ENCODE data around the gene GMDS. TPM values are rescaled to one million over a fixed set of nuclear protein-coding genes. Genes with fewer than 3 reads are reported as not detected.

GMDS gene
- total and polyA plus RNA-seq, 2 experiments from 2014 or later: 3.0 to 12.6 TPM

DNA sequence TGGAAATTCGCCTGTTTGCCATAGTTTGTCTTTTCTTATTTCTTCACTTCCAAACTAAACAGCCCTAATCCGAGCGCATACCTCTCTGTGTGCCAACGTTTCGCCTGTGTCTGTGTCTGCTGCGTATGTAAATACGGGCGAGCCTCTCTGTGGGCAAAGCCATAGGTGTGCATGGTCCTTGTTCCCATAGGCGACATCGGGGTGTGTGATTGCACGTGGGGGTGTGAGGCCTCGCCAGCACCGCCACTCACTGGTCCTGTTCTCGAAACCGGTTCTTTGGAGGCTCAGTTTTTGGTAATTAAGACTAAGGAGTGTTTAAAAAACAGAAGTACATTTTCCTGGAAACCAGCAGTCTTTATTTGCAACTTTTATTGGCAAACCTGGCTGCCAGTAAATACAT is 641.7 kb downstream of the GMDS start:
- in situ Hi-C loops (cut with MboI): loop anchor here (10.0 kb wide), 1 partner anchor 501 kb away; no protein-coding TSS in a partner anchor
- WGBS, 2 experiments (ENCODE audit: low coverage in 1 of 2, low lambda C conversion rate in 2 of 2, missing lambda C conversion rate in 2 of 2): 85 to 88% methylated on average over 15 of the region's 15 CpGs
- Histone ChIP-seq H3K9me3 (ENCODE audit: low read depth) (no peaks in the 10 kb centered on the region), H3K36me3 (ENCODE audit: low read depth) (no peaks in the 10 kb centered on the region), H3K4me3 (no peak overlapping the region), H3K4me1 (ENCODE audit: insufficient read depth) (no peaks in the 10 kb centered on the region), H3K27ac (no peak overlapping the region), H3K79me2 (ENCODE audit: insufficient read depth) (no peaks in the 10 kb centered on the region), H3F3A (ENCODE audit: insufficient read depth) (no peaks in the 10 kb centered on the region), H2AFZ (peak overlapping the region; percentile 70; the same call in 1 of the 2 replicates), H3K27me3 (replicated peaks; ENCODE audit: insufficient read depth) (peaks cover 61% of the 10 kb centered on the region), H3K9me2 (ENCODE audit: insufficient read depth) (no peaks in the 10 kb centered on the region), H4K20me1 (ENCODE audit: insufficient read depth) (no peaks in the 10 kb centered on the region), H3K9ac (no peak overlapping the region), H3K4me2 (ENCODE audit: unreplicated experiment) (peak overlapping the region; percentile 71)
- TF ChIP-seq EZH2 (IDR thresholded peaks at IDR 0.05; ENCODE audit: insufficient read depth, poor library complexity, severe bottlenecking) (no peak), EZH2phosphoT487 (IDR thresholded peaks at IDR 0.05; ENCODE audit: insufficient read depth, low read depth) (no peak)
- no peak for DNase-seq

DNA sequence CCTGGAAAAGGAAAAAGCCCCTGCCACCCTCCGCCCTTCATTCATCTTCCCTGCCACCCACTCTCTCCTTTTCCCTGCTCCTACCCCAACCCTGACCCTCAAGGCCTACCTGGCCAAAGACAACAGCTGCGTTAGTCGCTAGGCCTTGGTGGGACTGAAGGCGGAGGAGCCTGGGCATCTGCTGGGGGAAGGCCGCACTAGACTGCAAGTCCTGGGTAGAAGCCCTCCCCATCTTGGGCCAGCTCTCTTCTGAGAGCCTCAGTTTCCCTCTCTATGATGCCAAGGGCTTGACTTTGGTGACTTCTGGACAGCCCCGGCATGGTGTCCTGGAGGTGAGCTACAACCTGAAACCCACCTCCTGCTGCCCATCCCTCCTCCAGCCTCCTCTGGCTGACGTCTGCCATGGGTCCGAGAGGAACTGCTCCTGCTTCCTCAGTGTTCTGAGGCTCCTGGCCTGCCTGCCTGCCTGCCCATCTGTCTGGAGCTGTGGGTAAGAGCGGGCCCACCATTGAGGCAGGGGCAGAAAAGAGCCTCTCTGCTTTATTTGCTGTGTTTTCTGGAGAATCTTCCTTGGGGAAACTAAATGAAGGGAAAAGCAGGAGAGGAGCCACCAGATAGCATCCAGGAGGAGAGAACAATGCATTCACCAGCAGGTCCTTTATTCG is 643.2 kb downstream of the GMDS start:
- in situ Hi-C loops (cut with MboI): loop anchor here (10.0 kb wide), 1 partner anchor 503 kb away; no protein-coding TSS in a partner anchor
- no peaks in the 10 kb centered on the region for H3F3A ChIP-seq (ENCODE audit: insufficient read depth)
- no peaks in the 10 kb centered on the region for H3K79me2 ChIP-seq (ENCODE audit: insufficient read depth)
- 89 to 91% methylated on average over 10 of the region's 10 CpGs for WGBS, 2 experiments (ENCODE audit: low coverage in 1 of 2, low lambda C conversion rate in 2 of 2, missing lambda C conversion rate in 2 of 2)
- no peak overlapping the region for H3K4me2 ChIP-seq (ENCODE audit: unreplicated experiment)
- no peak overlapping the region for H3K27ac ChIP-seq
- no peaks in the 10 kb centered on the region for H3K9me2 ChIP-seq (ENCODE audit: insufficient read depth)
- H3K4me3 ChIP-seq: no peak overlapping the region
- DNase-seq: no peak
- TF ChIP-seq EZH2phosphoT487 (IDR thresholded peaks at IDR 0.05; ENCODE audit: insufficient read depth, low read depth): no peak
- no peak for TF ChIP-seq EZH2 (IDR thresholded peaks at IDR 0.05; ENCODE audit: insufficient read depth, poor library complexity, severe bottlenecking)
- no peak overlapping the region for H2AFZ ChIP-seq
- H3K9me3 ChIP-seq (ENCODE audit: low read depth): no peaks in the 10 kb centered on the region
- H3K36me3 ChIP-seq (ENCODE audit: low read depth): no peaks in the 10 kb centered on the region
- H3K4me1 ChIP-seq (ENCODE audit: insufficient read depth): peaks cover 3% of the 10 kb centered on the region; the same call in 1 of the 2 replicates
- H4K20me1 ChIP-seq (ENCODE audit: insufficient read depth): no peaks in the 10 kb centered on the region
- peaks cover 46% of the 10 kb centered on the region for H3K27me3 ChIP-seq (replicated peaks; ENCODE audit: insufficient read depth)
- H3K9ac ChIP-seq: no peak overlapping the region

DNA sequence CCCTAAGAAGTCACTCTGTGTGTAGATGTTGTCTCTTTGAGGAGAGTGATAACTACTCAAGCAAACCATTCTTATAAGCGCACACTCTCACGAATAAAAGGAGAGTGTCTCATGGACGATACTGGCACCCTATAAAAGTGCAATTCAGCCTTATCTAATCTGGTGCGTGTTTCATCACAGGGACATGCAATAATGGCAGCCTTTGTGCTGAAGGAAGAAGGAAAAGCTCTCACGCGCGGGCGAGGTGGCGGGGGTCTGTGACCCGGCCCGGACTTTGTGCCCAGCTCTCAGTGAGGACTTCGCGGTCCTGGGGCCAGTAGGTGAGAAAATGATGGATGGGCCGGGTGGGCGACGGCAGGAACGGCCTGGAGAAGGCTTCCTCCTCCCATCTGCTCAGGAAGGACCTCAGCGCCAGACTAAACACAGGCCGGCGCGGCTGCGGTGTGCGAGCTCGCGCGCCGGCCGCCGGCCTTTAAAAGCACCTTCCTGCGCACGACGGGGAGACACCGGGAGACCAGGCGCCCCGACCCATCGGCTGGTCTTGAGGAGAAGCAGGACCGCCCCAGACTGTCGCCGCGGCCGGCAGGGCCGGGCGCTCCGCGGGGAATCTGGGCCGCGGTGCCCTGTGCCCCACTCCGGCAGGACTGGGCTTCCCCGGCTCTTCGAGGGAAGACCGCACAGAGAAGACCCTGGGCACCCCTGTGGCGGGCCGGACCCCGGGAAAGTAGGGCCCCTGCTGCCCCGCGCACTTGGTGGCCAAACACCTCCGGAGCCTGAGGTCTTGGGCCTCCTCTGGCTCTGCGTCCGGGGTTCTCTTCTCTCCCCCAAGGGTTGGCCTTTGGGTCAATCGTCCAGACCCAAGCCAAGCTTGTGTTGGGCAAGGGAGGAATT is 644.0 kb downstream of the GMDS start:
- DNase-seq: no peak
- no peaks in the 10 kb centered on the region for H3K9me3 ChIP-seq (ENCODE audit: low read depth)
- H3K4me1 ChIP-seq (ENCODE audit: insufficient read depth): peaks cover 3% of the 10 kb centered on the region; the same call in 1 of the 2 replicates
- peaks cover 38% of the 10 kb centered on the region for H3K27me3 ChIP-seq (replicated peaks; ENCODE audit: insufficient read depth)
- H3K4me3 ChIP-seq: no peak overlapping the region
- no peaks in the 10 kb centered on the region for H4K20me1 ChIP-seq (ENCODE audit: insufficient read depth)
- no peak overlapping the region for H2AFZ ChIP-seq
- in situ Hi-C loops (cut with MboI): loop anchor here (10.0 kb wide), 1 partner anchor 503 kb away; no protein-coding TSS in a partner anchor
- TF ChIP-seq EZH2phosphoT487 (IDR thresholded peaks at IDR 0.05; ENCODE audit: insufficient read depth, low read depth) (no peak), EZH2 (IDR thresholded peaks at IDR 0.05; ENCODE audit: insufficient read depth, poor library complexity, severe bottlenecking) (no peak)
- H3K27ac ChIP-seq: no peak overlapping the region
- no peaks in the 10 kb centered on the region for H3K9me2 ChIP-seq (ENCODE audit: insufficient read depth)
- H3F3A ChIP-seq (ENCODE audit: insufficient read depth): no peaks in the 10 kb centered on the region
- WGBS, 2 experiments (ENCODE audit: low coverage in 1 of 2, low lambda C conversion rate in 2 of 2, missing lambda C conversion rate in 2 of 2): 45 to 46% methylated on average over 39 to 40 of the region's 60 CpGs
- H3K9ac ChIP-seq: no peak overlapping the region
- H3K4me2 ChIP-seq (ENCODE audit: unreplicated experiment): no peak overlapping the region
- no peaks in the 10 kb centered on the region for H3K79me2 ChIP-seq (ENCODE audit: insufficient read depth)
- no peaks in the 10 kb centered on the region for H3K36me3 ChIP-seq (ENCODE audit: low read depth)

DNA sequence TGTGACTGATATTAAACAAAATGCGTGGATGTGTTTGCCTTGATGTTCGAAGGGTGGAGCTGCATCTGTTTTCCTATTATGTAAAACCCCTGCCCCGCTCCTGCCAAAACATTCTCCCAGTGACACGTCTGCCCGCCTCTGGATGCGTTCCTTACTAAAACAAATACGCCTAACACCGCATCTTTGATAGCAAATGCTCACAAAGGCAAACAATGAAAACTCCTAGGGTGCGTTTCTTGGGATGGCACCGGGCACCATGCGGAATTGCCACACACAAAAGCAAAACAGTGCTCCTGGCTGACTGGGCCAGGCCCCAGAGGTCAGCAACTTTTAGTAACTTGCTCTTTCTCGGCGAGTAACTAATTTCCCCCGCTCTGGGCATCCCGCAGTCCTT is 644.6 kb downstream of the GMDS start:
- WGBS, 2 experiments (ENCODE audit: low coverage in 1 of 2, low lambda C conversion rate in 2 of 2, missing lambda C conversion rate in 2 of 2): 68 to 69% methylated on average over 15 of the region's 15 CpGs
- no peaks in the 10 kb centered on the region for H3K9me3 ChIP-seq (ENCODE audit: low read depth)
- H3K4me2 ChIP-seq (ENCODE audit: unreplicated experiment): no peak overlapping the region
- no peaks in the 10 kb centered on the region for H3K36me3 ChIP-seq (ENCODE audit: low read depth)
- TF ChIP-seq EZH2phosphoT487 (IDR thresholded peaks at IDR 0.05; ENCODE audit: insufficient read depth, low read depth): no peak
- TF ChIP-seq EZH2 (IDR thresholded peaks at IDR 0.05; ENCODE audit: insufficient read depth, poor library complexity, severe bottlenecking): no peak
- H3F3A ChIP-seq (ENCODE audit: insufficient read depth): no peaks in the 10 kb centered on the region
- DNase-seq: no peak
- in situ Hi-C loops (cut with MboI): loop anchor here (10.0 kb wide), 1 partner anchor 504 kb away; no protein-coding TSS in a partner anchor
- H3K27me3 ChIP-seq (replicated peaks; ENCODE audit: insufficient read depth): peaks cover 31% of the 10 kb centered on the region
- no peaks in the 10 kb centered on the region for H3K9me2 ChIP-seq (ENCODE audit: insufficient read depth)
- no peaks in the 10 kb centered on the region for H3K79me2 ChIP-seq (ENCODE audit: insufficient read depth)
- no peaks in the 10 kb centered on the region for H4K20me1 ChIP-seq (ENCODE audit: insufficient read depth)
- H3K4me1 ChIP-seq (ENCODE audit: insufficient read depth): peaks cover 3% of the 10 kb centered on the region; the same call in 1 of the 2 replicates
- no peak overlapping the region for H3K9ac ChIP-seq
- no peak overlapping the region for H3K4me3 ChIP-seq
- no peak overlapping the region for H3K27ac ChIP-seq
- H2AFZ ChIP-seq: no peak overlapping the region
